ENCODE data around the gene KCNJ3.

DNA sequence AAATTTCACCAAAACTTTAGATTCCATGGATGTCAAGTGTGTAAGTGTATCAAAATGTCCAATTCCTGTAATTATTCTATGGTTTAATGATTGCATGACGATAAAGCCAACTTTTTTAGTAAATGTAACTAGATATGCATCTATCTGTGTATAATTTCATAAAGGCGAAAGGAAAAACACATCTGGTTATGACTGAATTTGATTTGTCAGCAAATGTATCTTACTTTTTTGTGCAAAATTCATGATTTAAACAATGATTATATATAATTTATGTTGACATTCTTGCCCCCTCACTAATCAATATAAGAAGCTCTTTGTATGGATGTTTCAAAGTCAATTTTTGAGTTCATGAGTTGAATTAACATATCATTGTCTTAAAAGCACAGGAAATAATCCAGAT is 138.5 kb downstream of the KCNJ3 start:
- TF ChIP-seq, protein P1, sequence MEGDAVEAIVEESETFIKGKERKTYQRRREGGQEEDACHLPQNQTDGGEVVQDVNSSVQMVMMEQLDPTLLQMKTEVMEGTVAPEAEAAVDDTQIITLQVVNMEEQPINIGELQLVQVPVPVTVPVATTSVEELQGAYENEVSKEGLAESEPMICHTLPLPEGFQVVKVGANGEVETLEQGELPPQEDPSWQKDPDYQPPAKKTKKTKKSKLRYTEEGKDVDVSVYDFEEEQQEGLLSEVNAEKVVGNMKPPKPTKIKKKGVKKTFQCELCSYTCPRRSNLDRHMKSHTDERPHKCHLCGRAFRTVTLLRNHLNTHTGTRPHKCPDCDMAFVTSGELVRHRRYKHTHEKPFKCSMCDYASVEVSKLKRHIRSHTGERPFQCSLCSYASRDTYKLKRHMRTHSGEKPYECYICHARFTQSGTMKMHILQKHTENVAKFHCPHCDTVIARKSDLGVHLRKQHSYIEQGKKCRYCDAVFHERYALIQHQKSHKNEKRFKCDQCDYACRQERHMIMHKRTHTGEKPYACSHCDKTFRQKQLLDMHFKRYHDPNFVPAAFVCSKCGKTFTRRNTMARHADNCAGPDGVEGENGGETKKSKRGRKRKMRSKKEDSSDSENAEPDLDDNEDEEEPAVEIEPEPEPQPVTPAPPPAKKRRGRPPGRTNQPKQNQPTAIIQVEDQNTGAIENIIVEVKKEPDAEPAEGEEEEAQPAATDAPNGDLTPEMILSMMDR (IDR thresholded peaks at IDR 0.05; ENCODE audit: borderline replicate concordance, extremely low read depth, low read length, poor library complexity, severe bottlenecking): no peak
- no peak for TF ChIP-seq EZH2 (IDR thresholded peaks at IDR 0.05; ENCODE audit: borderline replicate concordance, low read depth, low read length, severe bottlenecking)
